Activated CD8-positive, alpha-beta memory T cell treated with anti-CD3 and anti-CD28 coated beads, Interleukin-2, amount 50 U/mL, for 48 hours (primary cell): Measurements from ENCODE around the gene CD96.
A peak's percentile ranks its signal among the peaks of the same experiment; 100 is the strongest.
"Not testable (repeated sequence)": the region's sequence is repeated elsewhere in the genome, so short reads cannot be mapped to it uniquely, and the experiment has no call there.

Experiments
- DNase-seq: peaks from one replicate; pipeline ENCODE4 v3.0.0-alpha.2; 2020

Gene CD96, protein sequence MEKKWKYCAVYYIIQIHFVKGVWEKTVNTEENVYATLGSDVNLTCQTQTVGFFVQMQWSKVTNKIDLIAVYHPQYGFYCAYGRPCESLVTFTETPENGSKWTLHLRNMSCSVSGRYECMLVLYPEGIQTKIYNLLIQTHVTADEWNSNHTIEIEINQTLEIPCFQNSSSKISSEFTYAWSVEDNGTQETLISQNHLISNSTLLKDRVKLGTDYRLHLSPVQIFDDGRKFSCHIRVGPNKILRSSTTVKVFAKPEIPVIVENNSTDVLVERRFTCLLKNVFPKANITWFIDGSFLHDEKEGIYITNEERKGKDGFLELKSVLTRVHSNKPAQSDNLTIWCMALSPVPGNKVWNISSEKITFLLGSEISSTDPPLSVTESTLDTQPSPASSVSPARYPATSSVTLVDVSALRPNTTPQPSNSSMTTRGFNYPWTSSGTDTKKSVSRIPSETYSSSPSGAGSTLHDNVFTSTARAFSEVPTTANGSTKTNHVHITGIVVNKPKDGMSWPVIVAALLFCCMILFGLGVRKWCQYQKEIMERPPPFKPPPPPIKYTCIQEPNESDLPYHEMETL

GRCh38 chr3:111541911-111542483 lies at the start of gene CD96:
Gene CD96 (plus strand): TSS chr3:111542197. CDS start chr3:111542249, 52 bp downstream.
- peak; percentile 68 for DNase-seq

- no peak for DNase-seq
Observed at GRCh38 chr3:111493276-111493675, 48.7 kb upstream of the CD96 start.

- no peak for DNase-seq
Observed at GRCh38 chr3:111496894-111497559, 45.0 kb upstream of the CD96 start.

GRCh38 chr3:111498022-111498421 lies 44.0 kb upstream of the CD96 start:
- no peak for DNase-seq

DNA sequence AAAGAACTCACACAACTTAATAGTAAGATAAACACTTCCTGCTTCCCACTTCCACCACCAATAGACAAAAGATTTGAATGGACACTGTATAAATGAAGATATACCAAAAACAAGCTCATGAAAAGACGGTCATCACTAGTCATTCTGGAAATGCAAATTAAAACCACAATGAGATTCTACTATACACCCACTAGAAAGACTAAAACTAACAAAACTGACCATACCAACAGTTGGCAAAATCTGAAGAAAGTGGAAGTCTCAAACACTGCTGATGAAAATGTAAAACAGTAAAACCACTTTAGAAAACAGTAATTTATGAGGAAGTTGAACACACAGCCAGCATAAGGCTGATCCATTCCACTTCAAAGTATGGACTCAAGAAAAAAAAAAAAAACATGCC lies 35.6 kb upstream of the CD96 start:
- no peak for DNase-seq

DNA sequence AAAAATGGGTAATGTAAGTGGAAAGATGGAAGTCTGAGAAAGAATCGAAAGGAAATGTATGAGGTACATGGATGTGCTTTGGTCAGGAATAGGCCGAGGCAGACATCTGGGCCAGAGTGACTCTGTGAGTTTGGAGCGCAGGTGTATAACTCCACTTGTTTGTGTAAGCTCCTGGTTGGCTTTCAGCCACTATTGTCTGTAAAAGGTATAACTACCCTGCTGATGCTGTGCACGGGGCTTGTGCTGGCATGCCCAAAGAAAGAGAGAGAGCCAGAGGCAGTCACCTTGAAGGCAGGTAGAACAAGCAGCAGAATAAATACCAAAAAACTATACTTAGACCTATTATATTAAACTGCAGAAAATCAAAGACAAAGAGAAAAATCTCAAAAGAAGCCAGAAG lies 32.7 kb upstream of the CD96 start:
- no peak for DNase-seq

DNA sequence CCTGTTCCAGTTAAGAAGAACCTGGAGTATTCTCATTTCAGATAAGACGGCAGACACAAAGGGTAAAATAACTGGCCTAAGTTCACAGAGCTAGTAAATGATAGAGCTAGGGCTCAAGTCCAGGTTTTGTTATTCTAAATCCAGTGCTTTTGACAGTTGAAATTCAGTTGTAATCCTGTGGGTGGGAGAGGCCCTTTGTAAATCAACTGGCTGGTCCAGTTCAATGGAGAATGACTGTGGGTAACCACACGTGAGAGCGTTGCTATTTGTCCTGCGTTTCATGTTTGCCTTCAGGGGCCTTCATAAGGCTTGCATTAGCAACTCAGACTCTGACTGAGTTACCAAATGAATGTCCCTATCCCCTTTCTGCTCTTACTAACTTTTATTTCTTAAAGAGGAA lies 24.2 kb upstream of the CD96 start:
- no peak for DNase-seq

- no peak for DNase-seq
Observed at GRCh38 chr3:111519178-111519855, 22.7 kb upstream of the CD96 start.

GRCh38 chr3:111521891-111522290 lies 20.1 kb upstream of the CD96 start:
- no peak for DNase-seq

DNA sequence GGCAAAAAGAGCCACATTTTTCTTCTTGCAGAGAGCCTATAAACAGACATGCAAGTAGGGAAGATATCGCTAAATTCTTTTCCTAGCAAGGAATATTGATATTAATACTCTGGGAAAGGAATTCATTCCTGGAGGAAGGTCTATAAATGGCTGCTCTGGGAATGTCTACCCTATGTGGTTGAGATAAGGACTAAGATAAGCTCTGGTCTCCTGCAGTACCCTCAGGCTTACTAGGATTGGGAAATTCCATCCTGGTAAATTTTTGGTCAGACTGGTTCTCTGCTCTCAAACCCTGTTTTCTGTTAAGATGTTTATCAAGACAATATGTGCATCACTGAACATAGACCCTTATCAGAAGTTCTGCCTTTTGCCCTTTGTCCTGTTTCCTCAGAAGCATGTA lies 17.5 kb upstream of the CD96 start:
- not testable (repeated sequence) for DNase-seq

GRCh38 chr3:111531446-111531845 lies 10.6 kb upstream of the CD96 start:
- no peak for DNase-seq

- DNase-seq = no peak
Observed at GRCh38 chr3:111534701-111535100, 7.3 kb upstream of the CD96 start.

DNA sequence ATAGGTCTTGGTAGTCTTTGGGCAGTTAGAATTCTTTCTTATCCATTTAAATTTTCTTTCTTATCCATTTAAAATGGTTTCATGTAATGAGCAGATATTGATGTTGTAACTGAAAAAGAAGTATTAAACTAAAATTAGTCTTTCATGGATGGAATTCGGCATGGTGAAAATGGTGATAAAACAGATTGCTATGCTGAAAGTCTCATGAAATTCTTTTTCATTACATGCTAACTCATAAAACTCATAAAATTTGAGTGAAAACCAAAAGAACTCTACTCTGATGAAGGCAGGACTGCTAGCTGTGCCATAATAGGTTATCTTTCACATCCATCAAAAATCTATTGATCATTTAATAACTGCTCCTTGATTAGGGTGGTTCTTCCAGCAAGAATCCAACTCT lies 3.9 kb upstream of the CD96 start:
- DNase-seq = no peak

DNA sequence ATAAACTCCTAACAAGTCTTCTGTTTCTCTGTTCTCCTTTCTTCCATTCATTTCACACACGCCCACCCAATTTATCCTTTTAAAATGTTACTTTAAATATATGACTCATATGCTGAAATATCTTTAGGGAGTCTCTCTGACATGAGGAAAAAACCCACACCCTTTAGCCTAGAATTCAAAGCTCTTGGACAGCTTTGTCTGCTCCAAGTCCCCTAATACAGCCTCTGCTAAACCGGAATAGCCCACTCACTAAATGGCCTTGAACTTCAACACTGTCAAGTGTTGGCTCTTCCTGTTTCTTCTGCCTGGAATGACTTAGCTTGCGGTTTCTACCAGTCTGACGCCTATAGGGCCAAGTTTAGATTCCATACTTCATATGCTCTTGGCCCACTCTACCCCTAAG lies 3.3 kb upstream of the CD96 start:
- no peak for DNase-seq

GRCh38 chr3:111539351-111540331 lies 2.4 kb upstream of the CD96 start:
- peak; percentile 82 for DNase-seq

DNA sequence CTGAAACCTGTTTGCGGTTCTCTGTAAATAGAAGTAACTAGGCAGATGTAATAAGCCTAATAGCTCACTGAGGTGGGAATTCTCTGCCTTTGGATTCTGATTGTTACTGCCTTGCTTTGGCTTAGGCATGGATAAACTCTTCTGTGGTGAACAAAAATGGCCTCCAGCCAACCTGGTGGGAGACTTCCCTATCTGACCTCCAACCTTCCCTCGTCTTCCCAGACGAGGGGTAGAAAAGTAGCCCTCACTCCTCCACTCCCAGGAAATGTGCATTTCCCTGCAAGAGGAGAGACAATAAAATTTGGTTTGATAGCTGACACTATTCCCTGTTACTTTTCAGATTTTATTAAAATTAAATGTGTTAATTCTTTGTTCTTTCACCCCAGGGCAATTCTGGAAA lies 606 bp upstream of the CD96 start:
- DNase-seq = no peak

GRCh38 chr3:111542611-111543300 lies 759 bp downstream of the CD96 start:
- no peak for DNase-seq

- DNase-seq = no peak
Observed at GRCh38 chr3:111545349-111545748, 3.4 kb downstream of the CD96 start.

- no peak for DNase-seq
Observed at GRCh38 chr3:111547631-111548030, 5.6 kb downstream of the CD96 start.

DNA sequence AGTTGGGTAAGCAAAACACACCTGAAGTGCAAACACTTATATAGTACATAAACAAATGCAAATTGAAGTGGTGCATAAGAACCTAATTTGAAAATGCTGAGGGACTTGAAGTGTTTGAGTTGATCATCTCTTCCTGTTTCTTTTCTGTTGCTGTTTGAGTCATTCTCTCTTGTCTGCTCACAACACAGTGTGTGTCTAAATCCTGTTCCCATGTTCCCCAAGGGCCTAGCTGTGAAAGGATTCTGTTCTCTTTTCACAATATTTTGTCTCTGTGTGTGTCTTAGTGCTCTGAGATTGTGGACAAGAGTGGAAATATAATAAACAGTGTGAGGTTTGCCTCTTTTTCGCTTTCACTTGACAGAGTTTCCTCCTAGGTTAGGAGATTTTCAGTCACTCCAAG lies 6.1 kb downstream of the CD96 start:
- no peak for DNase-seq

- DNase-seq = no peak
Observed at GRCh38 chr3:111548756-111549155, 6.8 kb downstream of the CD96 start.
